Neural crest cell (in vitro differentiated cells): ENCODE results near the gene KLHL11. TPM values are rescaled to one million over a fixed set of nuclear protein-coding genes. Genes with fewer than 3 reads are reported as not detected.
A peak's percentile ranks its signal among the peaks of the same experiment; 100 is the strongest.

Experiments
- DNase-seq: peaks from one replicate; pipeline ENCODE4 v3.0.0; 2021; ENCODE audit warnings: low read depth, mixed read lengths, low spot score
- H3K27ac Mint-ChIP-seq: one replicate; pipeline ENCODE4 v1.8.0; 2021; ENCODE audit warnings: mild to moderate bottlenecking, mixed read lengths; ENCODE audit not compliant: unreplicated experiment
- H3K27me3 Mint-ChIP-seq: 2 replicates; pipeline ENCODE4 v1.8.0; 2021; ENCODE audit warnings: low read depth, mild to moderate bottlenecking, mixed read lengths
- H3K36me3 Mint-ChIP-seq: 2 replicates; pipeline ENCODE4 v1.8.0; 2021; ENCODE audit warnings: low read depth, mild to moderate bottlenecking, mixed read lengths
- H3K4me1 Mint-ChIP-seq: 2 replicates; pipeline ENCODE4 v1.8.0; 2021; ENCODE audit warnings: mixed read lengths
- H3K4me3 Mint-ChIP-seq: one replicate; pipeline ENCODE4 v1.8.0; 2021; ENCODE audit warnings: mild to moderate bottlenecking, mixed read lengths
- H3K9me3 Mint-ChIP-seq: 2 replicates; pipeline ENCODE4 v1.8.0; 2021; ENCODE audit warnings: mixed read lengths
- CTCF ChIP-seq: fragments of 200-600 bp; sonication (generic); conservative IDR thresholded peaks from 2 replicates; pipeline ENCODE4 v1.5.0; 2021; ENCODE audit warnings: antibody characterized with exemption, mild to moderate bottlenecking
- total RNA-seq: library from RNA; stranded (reverse); gene quantifications from 2 replicates; pipeline ENCODE4 v1.2.1, GENCODE V29; 2021

The KLHL11 gene
- total RNA-seq, 1 donor from 2014 or later, result 20.4 TPM

- no peaks in the 10 kb centered on the region for H3K9me3 Mint-ChIP-seq
- no peak overlapping the region for H3K27ac Mint-ChIP-seq
- H3K36me3 Mint-ChIP-seq, result peaks cover 50% of the 10 kb centered on the region
- H3K27me3 Mint-ChIP-seq, result no peaks in the 10 kb centered on the region
- no peak for TF ChIP-seq CTCF
- H3K4me1 Mint-ChIP-seq, result peaks cover 11% of the 10 kb centered on the region
- no peak overlapping the region for H3K4me3 Mint-ChIP-seq
- no peak for DNase-seq
Observed at GRCh38 chr17:41870627-41871026, 5.4 kb upstream of the KLHL11 start.

GRCh38 chr17:41870097-41870496 is 4.9 kb upstream of the KLHL11 start:
- no peak for DNase-seq

GRCh38 chr17:41869426-41869825 is 4.2 kb upstream of the KLHL11 start:
- no peak for DNase-seq
- Mint-ChIP-seq H3K4me3 (no peak overlapping the region), H3K4me1 (peaks cover 14% of the 10 kb centered on the region), H3K36me3 (peaks cover 52% of the 10 kb centered on the region), H3K27ac (no peak overlapping the region), H3K9me3 (no peaks in the 10 kb centered on the region), H3K27me3 (no peaks in the 10 kb centered on the region)
- no peak for TF ChIP-seq CTCF

More at GRCh38 chr17:41870097-41870496, 4.9 kb upstream of the KLHL11 start:
- no peak overlapping the region for H3K4me3 Mint-ChIP-seq
- H3K9me3 Mint-ChIP-seq, result no peaks in the 10 kb centered on the region
- peaks cover 52% of the 10 kb centered on the region for H3K36me3 Mint-ChIP-seq
- H3K4me1 Mint-ChIP-seq, result peaks cover 14% of the 10 kb centered on the region
- no peaks in the 10 kb centered on the region for H3K27me3 Mint-ChIP-seq
- H3K27ac Mint-ChIP-seq, result no peak overlapping the region
- TF ChIP-seq CTCF, result no peak

- Mint-ChIP-seq H3K36me3 (peaks cover 49% of the 10 kb centered on the region), H3K27me3 (no peaks in the 10 kb centered on the region)
Observed at GRCh38 chr17:41868568-41868967, 3.3 kb upstream of the KLHL11 start.

GRCh38 chr17:41865596-41865893 is 322 bp upstream of the KLHL11 start:
- H3K4me3 Mint-ChIP-seq, result no peak overlapping the region
- no peak for DNase-seq
- H3K4me1 Mint-ChIP-seq, result peaks cover 21% of the 10 kb centered on the region
- peak overlapping the region; percentile 83 for H3K27ac Mint-ChIP-seq
- TF ChIP-seq CTCF, result no peak
- H3K27me3 Mint-ChIP-seq, result no peaks in the 10 kb centered on the region
- H3K36me3 Mint-ChIP-seq, result peaks cover 31% of the 10 kb centered on the region
- no peaks in the 10 kb centered on the region for H3K9me3 Mint-ChIP-seq

More at GRCh38 chr17:41868568-41868967, 3.3 kb upstream of the KLHL11 start:
- Mint-ChIP-seq H3K27ac (no peak overlapping the region), H3K9me3 (no peaks in the 10 kb centered on the region), H3K4me3 (peak overlapping the region; percentile 70), H3K4me1 (peaks cover 14% of the 10 kb centered on the region)
- no peak for TF ChIP-seq CTCF
- no peak for DNase-seq

- H3K36me3 Mint-ChIP-seq, result peaks cover 25% of the 10 kb centered on the region
- no peak for DNase-seq
- H3K4me3 Mint-ChIP-seq, result no peak overlapping the region
- H3K27me3 Mint-ChIP-seq, result no peaks in the 10 kb centered on the region
- TF ChIP-seq CTCF, result no peak
- H3K27ac Mint-ChIP-seq, result no peak overlapping the region
- H3K4me1 Mint-ChIP-seq, result peaks cover 29% of the 10 kb centered on the region
- H3K9me3 Mint-ChIP-seq, result no peaks in the 10 kb centered on the region
Observed at GRCh38 chr17:41864498-41864835, 756 bp downstream of the KLHL11 start.
